Measurements from ENCODE around the gene IFT27. TPM values are rescaled to one million over a fixed set of nuclear protein-coding genes. Genes with fewer than 3 reads are reported as not detected.

The IFT27 gene
- total and polyA plus RNA-seq, 7 experiments from 2014 or later, result 10.1 to 40.9 (median 22.5) TPM

DNA sequence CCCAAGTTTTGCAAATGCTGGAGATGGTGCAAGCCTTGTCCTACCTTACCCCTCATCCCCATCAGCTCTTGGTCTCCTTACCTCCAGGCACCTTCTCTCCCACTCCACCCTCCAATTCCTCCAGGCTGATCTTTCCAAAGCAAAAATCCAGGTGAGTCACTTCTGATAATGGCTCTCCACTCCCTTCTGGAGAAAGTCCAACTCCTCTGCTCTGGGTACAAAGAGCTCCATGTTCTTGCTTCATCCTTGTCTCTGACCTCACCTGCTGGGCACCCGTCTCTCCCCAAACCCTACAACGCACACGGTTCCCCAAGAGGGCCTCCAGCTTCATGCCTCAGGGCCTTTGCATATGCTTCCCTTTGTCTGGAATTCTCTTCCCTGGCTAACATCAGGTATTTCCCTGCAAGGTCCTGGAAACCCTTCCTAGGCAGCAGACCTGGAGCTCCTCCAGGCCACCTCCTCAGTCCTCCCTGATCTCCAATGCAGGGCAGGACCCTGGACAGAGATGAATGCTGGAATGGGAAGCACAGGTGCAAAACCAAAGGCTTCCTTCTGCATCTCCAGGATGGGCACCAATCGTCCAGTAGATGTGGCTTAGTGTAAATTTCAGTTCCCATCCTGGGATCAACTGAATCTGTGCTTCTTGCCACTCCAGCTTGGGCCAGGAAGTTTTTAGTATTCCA, 22.7 kb downstream of the IFT27 start:
- H3K27ac Mint-ChIP-seq, result no peak overlapping the region
- DNase-seq (no peak), ATAC-seq (no peak)
- no peaks in the 10 kb centered on the region for H3K9me3 ChIP-seq (ENCODE audit: control insufficient read depth in 2 of 3, low read length in 3 of 3)
- no peak overlapping the region for H3K4me3 ChIP-seq (ENCODE audit: low read length)
- intact Hi-C loops (cut with micrococcal nuclease), result no loop called here
- H3K36me3 ChIP-seq (ENCODE audit: control insufficient read depth in 2 of 3, insufficient read depth in 3 of 3, low read length in 3 of 3), result no peaks in the 10 kb centered on the region
- no peak overlapping the region for H3K27ac ChIP-seq (ENCODE audit: low read depth, low read length)
- H3K9me3 Mint-ChIP-seq, result no peaks in the 10 kb centered on the region
- peaks cover 0 to 22% (median 10%) of the 10 kb centered on the region in 7 donors for H3K4me1 Mint-ChIP-seq
- no peak overlapping the region for H3K4me3 Mint-ChIP-seq
- no peaks in the 10 kb centered on the region for H3K36me3 Mint-ChIP-seq
- peaks cover 0 to 5% of the 10 kb centered on the region in 2 donors for H3K4me1 ChIP-seq (ENCODE audit: control insufficient read depth in 2 of 2, insufficient read depth in 2 of 2, low read length in 2 of 2)
- H3K27me3 ChIP-seq (ENCODE audit: control insufficient read depth in 2 of 2, insufficient read depth in 2 of 2, low read length in 2 of 2), result no peaks in the 10 kb centered on the region
- ChIA-PET POLR2A (no interaction called here), CTCF (no interaction called here)
- H3K27me3 Mint-ChIP-seq, result peaks cover 5 to 34% (median 12%) of the 10 kb centered on the region in 5 donors

DNA sequence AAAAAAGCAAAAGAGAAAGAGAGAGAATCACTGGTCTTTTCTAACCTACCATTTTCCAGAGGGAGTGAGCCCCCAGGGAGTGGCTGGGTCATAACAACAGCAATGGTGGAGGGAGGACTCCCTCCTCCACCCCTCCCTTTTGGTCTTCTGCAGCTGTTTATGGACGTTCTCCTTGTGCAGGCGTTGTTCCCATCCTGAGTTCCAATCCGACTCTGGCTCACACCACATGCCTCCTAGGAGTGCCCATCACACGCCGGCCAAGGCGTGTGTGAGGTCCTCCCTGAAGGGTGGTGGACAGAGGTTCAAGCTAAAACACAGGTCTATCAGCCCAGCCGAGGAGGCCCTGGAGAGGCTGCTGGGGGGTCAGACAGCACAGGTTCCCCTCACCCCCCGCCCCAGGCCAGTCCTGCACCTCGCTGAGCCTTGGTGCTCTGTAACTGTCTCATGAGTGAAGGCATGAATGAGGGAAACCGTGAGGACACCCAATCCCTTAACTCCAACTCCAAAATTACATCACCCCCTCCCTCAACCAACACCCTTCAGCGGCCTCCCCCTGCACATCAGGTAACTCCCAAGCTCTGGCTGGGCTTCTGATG, 29.4 kb downstream of the IFT27 start:
- no peaks in the 10 kb centered on the region for H3K36me3 ChIP-seq (ENCODE audit: control insufficient read depth in 2 of 3, insufficient read depth in 3 of 3, low read length in 3 of 3)
- no peak overlapping the region for H3K27ac ChIP-seq (ENCODE audit: low read depth, low read length)
- Mint-ChIP-seq H3K27me3 (peaks cover 0 to 17% (median 5%) of the 10 kb centered on the region in 5 donors), H3K4me1 (peaks cover 0 to 5% (median 0%) of the 10 kb centered on the region in 7 donors), H3K27ac (no peak overlapping the region), H3K36me3 (no peaks in the 10 kb centered on the region), H3K4me3 (no peak overlapping the region), H3K9me3 (no peaks in the 10 kb centered on the region)
- ChIA-PET POLR2A (no interaction called here), CTCF (interaction anchor here (1.0 kb wide), 1 partner anchor 9 kb away, joined by 3 read pairs; no protein-coding TSS in a partner anchor)
- intact Hi-C loops (cut with micrococcal nuclease), result no loop called here
- no peaks in the 10 kb centered on the region for H3K9me3 ChIP-seq (ENCODE audit: control insufficient read depth in 2 of 3, low read length in 3 of 3)
- no peaks in the 10 kb centered on the region for H3K4me1 ChIP-seq (ENCODE audit: control insufficient read depth in 2 of 2, insufficient read depth in 2 of 2, low read length in 2 of 2)
- ATAC-seq, result no peak
- H3K27me3 ChIP-seq (ENCODE audit: control insufficient read depth in 2 of 2, insufficient read depth in 2 of 2, low read length in 2 of 2), result no peaks in the 10 kb centered on the region
- DNase-seq, result no peak
- H3K4me3 ChIP-seq (ENCODE audit: low read length), result no peak overlapping the region

DNA sequence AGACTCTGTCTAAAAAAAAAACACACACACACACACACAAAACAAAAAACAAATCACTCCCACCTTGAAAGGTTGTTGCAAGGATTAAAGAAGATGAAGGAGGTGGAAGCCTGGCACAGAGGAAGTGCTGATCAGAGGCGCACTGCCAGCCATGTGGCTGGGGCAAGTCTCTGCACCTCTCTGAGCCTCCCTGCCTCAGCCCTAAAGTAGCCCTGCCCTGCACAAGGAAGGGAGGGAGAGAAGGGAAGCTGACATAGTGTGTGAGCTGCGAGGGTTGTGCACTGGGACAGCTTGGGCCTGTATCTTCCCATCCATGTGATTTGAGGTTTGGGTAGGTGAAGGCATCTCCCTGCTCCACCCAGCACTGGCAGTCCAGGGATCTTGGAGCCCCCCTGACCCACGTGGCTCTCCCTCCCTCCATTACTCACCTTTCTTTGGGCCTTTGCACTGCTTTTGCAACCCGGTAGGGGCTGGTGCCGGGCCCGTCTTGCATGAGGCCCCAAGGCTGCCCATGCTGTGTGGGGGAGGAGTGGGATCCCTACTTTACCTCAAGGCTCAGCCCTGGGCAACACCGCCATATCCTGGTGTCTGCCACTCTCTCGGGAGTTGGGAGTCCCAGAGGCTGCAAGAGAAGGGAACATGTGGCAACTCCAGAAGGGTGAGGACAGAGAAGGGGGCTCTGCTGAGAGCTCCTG, 30.5 kb downstream of the IFT27 start:
- H3K9me3 Mint-ChIP-seq, result no peaks in the 10 kb centered on the region
- no peak for ATAC-seq
- no peak overlapping the region for H3K4me3 Mint-ChIP-seq
- intact Hi-C loops (cut with micrococcal nuclease), result no loop called here
- Histone ChIP-seq H3K27me3 (ENCODE audit: control insufficient read depth in 2 of 2, insufficient read depth in 2 of 2, low read length in 2 of 2) (no peaks in the 10 kb centered on the region), H3K27ac (ENCODE audit: low read depth, low read length) (no peak overlapping the region), H3K9me3 (ENCODE audit: control insufficient read depth in 2 of 3, low read length in 3 of 3) (no peaks in the 10 kb centered on the region), H3K4me3 (ENCODE audit: low read length) (no peak overlapping the region), H3K4me1 (ENCODE audit: control insufficient read depth in 2 of 2, insufficient read depth in 2 of 2, low read length in 2 of 2) (no peaks in the 10 kb centered on the region), H3K36me3 (ENCODE audit: control insufficient read depth in 2 of 3, insufficient read depth in 3 of 3, low read length in 3 of 3) (no peaks in the 10 kb centered on the region)
- no peak overlapping the region for H3K27ac Mint-ChIP-seq
- peaks cover 0 to 13% (median 5%) of the 10 kb centered on the region in 5 donors for H3K27me3 Mint-ChIP-seq
- CTCF ChIA-PET, result no interaction called here
- no peak for DNase-seq
- H3K36me3 Mint-ChIP-seq, result no peaks in the 10 kb centered on the region
- peaks cover 0 to 5% (median 0%) of the 10 kb centered on the region in 7 donors for H3K4me1 Mint-ChIP-seq
- POLR2A ChIA-PET, result no interaction called here

DNA sequence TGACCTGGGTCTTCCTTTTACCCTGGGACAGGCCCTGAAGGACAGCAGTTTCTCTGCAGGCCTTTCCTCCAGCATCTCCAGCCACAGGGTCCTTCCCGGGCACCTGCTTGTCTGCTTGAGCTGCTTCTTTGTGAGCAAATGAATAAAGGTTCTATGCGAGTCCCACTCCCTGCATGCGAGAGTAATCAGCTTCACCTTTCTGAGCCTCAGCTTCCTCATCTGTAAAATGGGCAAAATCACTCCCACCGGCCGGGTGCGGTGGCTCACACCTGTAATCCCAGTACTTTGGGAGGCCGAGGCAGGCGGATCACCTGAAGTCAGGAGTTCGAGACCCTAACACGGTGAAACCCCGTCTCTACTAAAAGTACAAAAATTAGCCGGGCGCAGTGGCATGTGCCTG, 31.1 kb downstream of the IFT27 start:
- H3K36me3 ChIP-seq (ENCODE audit: control insufficient read depth in 2 of 3, insufficient read depth in 3 of 3, low read length in 3 of 3), result no peaks in the 10 kb centered on the region
- ChIA-PET CTCF (no interaction called here), POLR2A (no interaction called here)
- Mint-ChIP-seq H3K9me3 (peaks cover 0 to 5% (median 0%) of the 10 kb centered on the region in 11 donors), H3K4me1 (peaks cover 0 to 5% (median 0%) of the 10 kb centered on the region in 7 donors), H3K27me3 (peaks cover 0 to 8% (median 6%) of the 10 kb centered on the region in 5 donors), H3K27ac (no peak overlapping the region), H3K36me3 (no peaks in the 10 kb centered on the region), H3K4me3 (no peak overlapping the region)
- DNase-seq, result no peak
- no peaks in the 10 kb centered on the region for H3K9me3 ChIP-seq (ENCODE audit: control insufficient read depth in 2 of 3, low read length in 3 of 3)
- H3K27me3 ChIP-seq (ENCODE audit: control insufficient read depth in 2 of 2, insufficient read depth in 2 of 2, low read length in 2 of 2), result no peaks in the 10 kb centered on the region
- H3K27ac ChIP-seq (ENCODE audit: low read depth, low read length), result no peak overlapping the region
- H3K4me1 ChIP-seq (ENCODE audit: control insufficient read depth in 2 of 2, insufficient read depth in 2 of 2, low read length in 2 of 2), result no peaks in the 10 kb centered on the region
- no peak for ATAC-seq
- no peak overlapping the region for H3K4me3 ChIP-seq (ENCODE audit: low read length)
- intact Hi-C loops (cut with micrococcal nuclease), result no loop called here

DNA sequence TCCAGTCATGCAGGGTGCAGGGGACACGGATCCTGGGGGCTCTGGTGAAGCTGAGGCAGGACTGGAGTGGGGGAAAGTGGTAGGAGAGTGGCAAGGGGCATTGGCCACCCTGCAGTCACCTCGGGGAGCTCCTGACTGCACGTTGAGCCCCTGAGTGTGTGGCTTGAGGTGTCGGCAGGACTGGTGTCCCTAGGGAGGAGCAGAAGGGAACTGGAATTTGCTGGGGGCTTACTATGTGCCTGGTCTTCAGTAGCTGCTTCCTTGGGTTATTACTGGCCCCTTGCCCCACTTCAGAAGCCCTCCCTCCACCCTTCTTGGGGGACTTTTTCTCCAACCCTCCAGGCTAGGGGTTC, 31.5 kb downstream of the IFT27 start:
- H3K9me3 ChIP-seq (ENCODE audit: control insufficient read depth in 2 of 3, low read length in 3 of 3), result no peaks in the 10 kb centered on the region
- peaks cover 0 to 5% (median 0%) of the 10 kb centered on the region in 11 donors for H3K9me3 Mint-ChIP-seq
- H3K27me3 ChIP-seq (ENCODE audit: control insufficient read depth in 2 of 2, insufficient read depth in 2 of 2, low read length in 2 of 2), result no peaks in the 10 kb centered on the region
- peaks cover 0 to 5% (median 0%) of the 10 kb centered on the region in 7 donors for H3K4me1 Mint-ChIP-seq
- H3K27ac Mint-ChIP-seq, result no peak overlapping the region
- no peaks in the 10 kb centered on the region for H3K4me1 ChIP-seq (ENCODE audit: control insufficient read depth in 2 of 2, insufficient read depth in 2 of 2, low read length in 2 of 2)
- no peaks in the 10 kb centered on the region for H3K36me3 Mint-ChIP-seq
- H3K4me3 Mint-ChIP-seq, result no peak overlapping the region
- H3K27ac ChIP-seq (ENCODE audit: low read depth, low read length), result no peak overlapping the region
- ChIA-PET POLR2A (no interaction called here), CTCF (interaction anchor here (0.8 kb wide), 1 partner anchor 111 kb away, joined by 3 read pairs; no protein-coding TSS in a partner anchor)
- intact Hi-C loops (cut with micrococcal nuclease), result no loop called here
- peaks cover 0 to 8% (median 5%) of the 10 kb centered on the region in 5 donors for H3K27me3 Mint-ChIP-seq
- no peak overlapping the region for H3K4me3 ChIP-seq (ENCODE audit: low read length)
- ATAC-seq (no peak), DNase-seq (no peak)
- no peaks in the 10 kb centered on the region for H3K36me3 ChIP-seq (ENCODE audit: control insufficient read depth in 2 of 3, insufficient read depth in 3 of 3, low read length in 3 of 3)

DNA sequence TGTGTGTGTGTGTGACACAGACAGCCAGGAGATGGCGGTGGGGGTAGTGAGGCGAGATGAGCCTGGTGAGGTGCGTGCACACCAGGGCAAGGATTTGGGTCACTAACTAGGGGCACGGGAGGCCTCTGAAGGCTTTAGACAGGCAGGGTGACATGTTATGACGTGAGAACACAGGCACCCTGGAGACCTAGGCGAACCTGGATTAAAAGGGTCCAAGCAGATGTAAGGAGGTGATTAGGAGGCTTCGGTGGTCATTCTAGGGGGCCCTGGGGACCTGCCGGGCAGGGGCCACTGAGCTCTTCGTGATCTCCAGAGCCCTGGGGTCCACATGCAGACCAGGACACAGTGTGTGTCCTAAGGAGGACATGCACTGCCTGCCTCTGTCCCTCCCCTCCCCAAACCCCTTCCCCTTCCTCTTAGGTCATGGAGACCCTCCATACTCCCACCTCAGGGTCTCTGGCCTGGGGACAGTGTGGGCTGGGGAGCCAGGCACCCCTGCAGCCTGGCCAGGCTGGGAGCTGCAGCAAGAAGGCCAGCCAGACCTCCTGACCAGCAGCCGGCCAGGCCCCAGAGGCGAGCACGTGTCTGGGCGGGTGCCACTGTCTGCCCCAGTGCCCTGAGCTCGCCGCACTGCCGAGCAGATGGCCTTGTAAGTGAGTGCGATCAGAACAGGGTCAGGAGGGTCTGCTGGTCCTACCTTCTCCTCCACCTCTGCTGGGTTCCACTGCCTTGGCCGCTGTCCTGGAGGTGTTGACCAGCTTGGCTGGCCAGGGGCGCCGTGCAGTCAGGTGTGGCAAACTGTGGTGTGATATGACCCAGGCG, 32.1 kb downstream of the IFT27 start:
- CTCF ChIA-PET, result interaction anchor here (0.8 to 1.2 kb wide), 2 partner anchors 13 to 112 kb away, joined by 3 read pairs; no protein-coding TSS in a partner anchor
- no peak for ATAC-seq

More for the DNA sequence above, 32.1 kb downstream of the IFT27 start:
- H3K4me1 Mint-ChIP-seq, result peaks cover 0 to 5% (median 0%) of the 10 kb centered on the region in 7 donors
- H3K9me3 ChIP-seq (ENCODE audit: control insufficient read depth in 2 of 3, low read length in 3 of 3), result no peaks in the 10 kb centered on the region
- DNase-seq, result no peak
- H3K27ac Mint-ChIP-seq, result no peak overlapping the region
- peaks cover 0 to 4% (median 0%) of the 10 kb centered on the region in 5 donors for H3K36me3 Mint-ChIP-seq
- H3K27ac ChIP-seq (ENCODE audit: low read depth, low read length), result no peak overlapping the region
- peaks cover 0 to 9% (median 3%) of the 10 kb centered on the region in 11 donors for H3K9me3 Mint-ChIP-seq
- peaks cover 2 to 14% (median 5%) of the 10 kb centered on the region in 5 donors for H3K27me3 Mint-ChIP-seq
- H3K27me3 ChIP-seq (ENCODE audit: control insufficient read depth in 2 of 2, insufficient read depth in 2 of 2, low read length in 2 of 2), result no peaks in the 10 kb centered on the region
- POLR2A ChIA-PET, result no interaction called here
- H3K4me3 Mint-ChIP-seq, result no peak overlapping the region
- intact Hi-C loops (cut with micrococcal nuclease), result no loop called here
- H3K4me3 ChIP-seq (ENCODE audit: low read length), result no peak overlapping the region
- no peaks in the 10 kb centered on the region for H3K36me3 ChIP-seq (ENCODE audit: control insufficient read depth in 2 of 3, insufficient read depth in 3 of 3, low read length in 3 of 3)
- no peaks in the 10 kb centered on the region for H3K4me1 ChIP-seq (ENCODE audit: control insufficient read depth in 2 of 2, insufficient read depth in 2 of 2, low read length in 2 of 2)

Data from naive thymus-derived CD4-positive, alpha-beta T cell (primary cell).